Measurements from ENCODE around the gene STAG3.

DNA sequence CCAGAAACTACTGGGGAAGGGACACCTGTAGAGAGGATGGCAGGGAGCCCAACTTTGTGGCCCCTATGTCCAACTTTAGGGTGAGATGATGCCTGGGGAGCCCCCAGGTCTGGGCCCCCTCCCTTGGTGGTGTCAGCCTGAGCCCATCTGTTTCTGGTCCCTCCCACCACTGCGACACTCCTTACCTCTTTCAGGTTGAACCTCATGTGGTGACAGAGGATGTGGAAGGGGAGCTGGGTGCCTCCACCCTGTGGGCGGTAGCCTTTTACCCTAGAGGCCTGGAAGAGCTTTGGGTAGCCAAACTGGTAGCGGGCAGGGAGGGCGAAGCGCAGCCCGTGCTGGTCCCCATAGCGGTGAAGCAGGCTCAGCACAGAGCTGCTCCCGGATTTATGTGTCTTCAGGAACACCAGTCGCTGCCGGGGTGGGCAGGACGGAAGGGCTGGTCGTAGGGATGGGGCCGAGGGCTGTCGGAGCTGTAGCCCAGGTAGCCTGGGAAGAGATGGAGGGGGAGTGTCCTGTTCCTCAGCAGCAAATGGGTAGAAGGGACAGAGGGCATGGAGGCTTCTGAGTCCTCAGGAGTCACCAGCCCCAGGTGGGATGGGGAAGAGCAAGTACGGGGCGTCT, 11.3 kb upstream of the STAG3 start:
- TF ChIP-seq CTCF (IDR thresholded peaks at IDR 0.05) (no peak), REST (IDR thresholded peaks at IDR 0.05; ENCODE audit: insufficient read depth in 1 of 2, low read depth in 2 of 2, low read length in 1 of 2) (no peak), TCF7L2 (IDR thresholded peaks at IDR 0.05; ENCODE audit: low read depth, low read length) (no peak)

Measured in Panc1 (cell line).